ENCODE measurements around the gene NSUN7.

The NSUN7 gene

DNA sequence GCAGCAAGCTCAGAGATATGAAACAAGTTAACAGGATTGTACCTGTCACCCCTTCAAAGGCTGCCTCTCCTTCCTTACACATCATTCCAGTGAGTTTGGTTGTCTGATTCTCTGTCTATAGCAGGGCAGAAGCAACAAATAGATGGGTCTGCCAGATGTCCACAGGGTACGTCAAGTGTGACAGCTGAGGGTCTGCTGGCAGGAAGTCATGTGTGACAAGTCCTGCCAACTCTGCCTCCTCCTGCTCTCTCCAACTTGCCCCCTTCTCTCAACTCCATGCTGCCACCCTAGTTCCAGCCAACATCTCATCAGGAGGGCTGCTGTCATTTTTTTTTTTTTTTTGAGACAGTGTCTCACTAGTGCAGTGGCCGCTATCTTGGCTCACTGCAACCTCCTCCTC, 109.2 kb downstream of the NSUN7 start:
- Histone ChIP-seq H3K36me3 (ENCODE audit: control insufficient read depth in 2 of 2, insufficient read depth in 1 of 2, low read length in 2 of 2) (no peaks in the 10 kb centered on the region), H3K27ac (ENCODE audit: extremely low read depth, low read depth, low read length) (no peak overlapping the region), H3K4me1 (ENCODE audit: control insufficient read depth, insufficient read depth, low read length) (no peaks in the 10 kb centered on the region), H3K9me3 (ENCODE audit: control insufficient read depth, insufficient read depth, low read depth, low read length) (no peaks in the 10 kb centered on the region), H3K4me3 (ENCODE audit: low read depth, low read length) (no peak overlapping the region)
- CTCF ChIA-PET = no interaction called here
- TF ChIP-seq GFI1B (tag by site-specific recombination; IDR thresholded peaks at IDR 0.05) = no peak
- no peak for TF ChIP-seq ZNF664 (tag by site-specific recombination; IDR thresholded peaks at IDR 0.05)
- TF ChIP-seq, protein P1, sequence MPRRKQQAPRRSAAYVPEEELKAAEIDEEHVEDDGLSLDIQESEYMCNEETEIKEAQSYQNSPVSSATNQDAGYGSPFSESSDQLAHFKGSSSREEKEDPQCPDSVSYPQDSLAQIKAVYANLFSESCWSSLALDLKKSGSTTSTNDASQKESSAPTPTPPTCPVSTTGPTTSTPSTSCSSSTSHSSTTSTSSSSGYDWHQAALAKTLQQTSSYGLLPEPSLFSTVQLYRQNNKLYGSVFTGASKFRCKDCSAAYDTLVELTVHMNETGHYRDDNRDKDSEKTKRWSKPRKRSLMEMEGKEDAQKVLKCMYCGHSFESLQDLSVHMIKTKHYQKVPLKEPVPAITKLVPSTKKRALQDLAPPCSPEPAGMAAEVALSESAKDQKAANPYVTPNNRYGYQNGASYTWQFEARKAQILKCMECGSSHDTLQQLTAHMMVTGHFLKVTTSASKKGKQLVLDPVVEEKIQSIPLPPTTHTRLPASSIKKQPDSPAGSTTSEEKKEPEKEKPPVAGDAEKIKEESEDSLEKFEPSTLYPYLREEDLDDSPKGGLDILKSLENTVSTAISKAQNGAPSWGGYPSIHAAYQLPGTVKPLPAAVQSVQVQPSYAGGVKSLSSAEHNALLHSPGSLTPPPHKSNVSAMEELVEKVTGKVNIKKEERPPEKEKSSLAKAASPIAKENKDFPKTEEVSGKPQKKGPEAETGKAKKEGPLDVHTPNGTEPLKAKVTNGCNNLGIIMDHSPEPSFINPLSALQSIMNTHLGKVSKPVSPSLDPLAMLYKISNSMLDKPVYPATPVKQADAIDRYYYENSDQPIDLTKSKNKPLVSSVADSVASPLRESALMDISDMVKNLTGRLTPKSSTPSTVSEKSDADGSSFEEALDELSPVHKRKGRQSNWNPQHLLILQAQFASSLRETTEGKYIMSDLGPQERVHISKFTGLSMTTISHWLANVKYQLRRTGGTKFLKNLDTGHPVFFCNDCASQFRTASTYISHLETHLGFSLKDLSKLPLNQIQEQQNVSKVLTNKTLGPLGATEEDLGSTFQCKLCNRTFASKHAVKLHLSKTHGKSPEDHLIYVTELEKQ (tag by site-specific recombination; IDR thresholded peaks at IDR 0.05; ENCODE audit: borderline replicate concordance) = no peak
- no peak for TF ChIP-seq GLI2 (tag by site-specific recombination; IDR thresholded peaks at IDR 0.05; ENCODE audit: borderline replicate concordance, low read depth)
- no peak for TF ChIP-seq RBAK (tag by site-specific recombination; IDR thresholded peaks at IDR 0.05)
- TF ChIP-seq PRDM1 (tag by site-specific recombination; IDR thresholded peaks at IDR 0.05) = no peak
- TF ChIP-seq ZNF239 (tag by site-specific recombination; IDR thresholded peaks at IDR 0.05) = no peak
- TF ChIP-seq ZNF701 (tag by site-specific recombination; IDR thresholded peaks at IDR 0.05) = no peak
- TF ChIP-seq KLF16 (tag by site-specific recombination; IDR thresholded peaks at IDR 0.05) = no peak
- TF ChIP-seq ZNF221 (tag by site-specific recombination; IDR thresholded peaks at IDR 0.05; ENCODE audit: borderline replicate concordance) = no peak
- TF ChIP-seq ZNF274 (IDR thresholded peaks at IDR 0.05; ENCODE audit: low read length) = no peak
- no peak for TF ChIP-seq ZNF274 (tag by site-specific recombination; IDR thresholded peaks at IDR 0.05; ENCODE audit: borderline replicate concordance)
- no peak for TF ChIP-seq ZNF792 (tag by site-specific recombination; IDR thresholded peaks at IDR 0.05)
- TF ChIP-seq ZNF707 (tag by site-specific recombination; IDR thresholded peaks at IDR 0.05) = no peak
- POLR2A ChIA-PET = no interaction called here
